Activated CD8-positive, alpha-beta memory T cell treated with anti-CD3 and anti-CD28 coated beads, Interleukin-2, amount 50 U/mL, for 4 hours (primary cell): ENCODE data around the gene PCDHB15.

Experiments used
- DNase-seq: peaks from one replicate; pipeline ENCODE4 v3.0.0-alpha.2; 2020

Gene PCDHB15

GRCh38 chr5:141250576-141250975, 5.4 kb downstream of the PCDHB15 start:
- no peak for DNase-seq

GRCh38 chr5:141258464-141258863, 13.3 kb downstream of the PCDHB15 start:
- no peak for DNase-seq

DNA sequence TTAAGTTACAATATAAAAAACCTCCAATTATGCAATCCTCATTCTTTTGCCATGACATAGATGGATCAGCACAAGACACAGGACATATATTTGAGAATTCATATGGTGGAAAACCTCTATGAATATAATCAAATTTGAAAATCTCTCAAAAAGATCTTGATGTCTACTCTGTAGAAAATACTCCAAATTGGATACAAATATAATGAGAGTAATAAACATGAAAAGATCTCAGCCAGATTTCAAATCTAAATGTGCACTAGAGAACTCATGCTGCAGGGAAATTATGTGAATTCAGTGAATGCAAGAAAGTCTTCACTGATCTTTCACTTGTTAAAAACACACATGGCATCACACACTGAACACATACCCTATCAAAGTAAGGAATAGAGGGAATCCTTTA, 13.8 kb downstream of the PCDHB15 start:
- no peak for DNase-seq

- no peak for DNase-seq
Measured at GRCh38 chr5:141260458-141261237, 15.5 kb downstream of the PCDHB15 start.

DNA sequence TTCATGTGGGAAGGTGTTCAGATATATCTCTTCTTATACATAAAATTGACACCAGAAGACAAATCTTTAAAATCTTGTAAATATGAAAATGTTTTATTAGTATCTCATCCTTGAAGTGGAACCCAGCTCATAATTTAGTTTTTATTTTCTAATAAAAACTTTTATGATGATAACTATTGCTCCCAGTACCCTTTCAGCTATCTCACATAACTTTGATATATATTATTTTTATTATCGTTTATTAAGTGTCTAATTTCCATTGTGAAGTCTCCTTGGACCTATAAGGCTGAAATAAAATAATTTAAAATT, 16.0 kb downstream of the PCDHB15 start:
- no peak for DNase-seq

GRCh38 chr5:141269195-141269594, 24.0 kb downstream of the PCDHB15 start:
- no peak for DNase-seq

- DNase-seq, result no peak
Measured at GRCh38 chr5:141272906-141273305, 27.7 kb downstream of the PCDHB15 start.

DNA sequence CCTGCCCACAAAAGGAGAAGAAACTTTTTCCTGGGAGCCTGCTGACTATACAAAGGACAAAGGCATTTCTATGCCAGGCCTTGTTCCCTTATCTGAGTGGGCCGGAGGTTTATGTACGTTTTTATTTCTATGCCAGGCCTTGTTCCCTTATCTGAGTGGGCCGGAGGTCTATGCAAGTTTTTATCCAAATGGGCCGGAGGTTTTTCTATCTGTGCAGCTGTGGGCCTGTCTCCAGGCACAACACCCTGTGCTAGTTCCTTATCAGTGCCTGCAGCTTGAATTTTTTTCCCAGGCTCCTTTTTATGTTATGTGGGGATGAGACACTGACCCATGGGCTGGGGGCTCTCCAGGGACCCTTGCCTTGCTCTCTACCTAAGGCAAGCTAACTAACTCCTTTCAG, 53.2 kb downstream of the PCDHB15 start:
- no peak for DNase-seq
